WERI-Rb-1 (cell line): Measurements from ENCODE around the gene RBP3.

ENCODE experiments used
- DNase-seq: peaks from one replicate; pipeline ENCODE4 v3.0.0-alpha.2; 2020
- H3K27ac ChIP-seq: fragments of 250-450 bp; sonication (Bioruptor Pico); 2 replicates; pipeline ENCODE4 v1.5.1; 2020; ENCODE audit warnings: mild to moderate bottlenecking, moderate library complexity
- H3K27me3 ChIP-seq: fragments of 250-450 bp; sonication (Bioruptor Pico); 2 replicates; pipeline ENCODE4 v1.5.1; 2021; ENCODE audit warnings: mild to moderate bottlenecking, low read depth, moderate library complexity; ENCODE audit not compliant: insufficient read depth, severe bottlenecking
- H3K36me3 ChIP-seq: fragments of 250-450 bp; sonication (Bioruptor Pico); 2 replicates; pipeline ENCODE4 v1.5.1; 2020; ENCODE audit warnings: mild to moderate bottlenecking, moderate library complexity
- H3K4me3 ChIP-seq: 2 replicates; pipeline ENCODE4 v1.5.1; 2011; ENCODE audit warnings: low read depth, mild to moderate bottlenecking, control low read depth, low read length
- H3K9me3 ChIP-seq: fragments of 250-450 bp; sonication (Bioruptor Pico); 2 replicates; pipeline ENCODE4 v1.5.1; 2021; ENCODE audit warnings: mild to moderate bottlenecking, moderate library complexity; ENCODE audit not compliant: severe bottlenecking
- TF ChIP-seq, protein P1 (sequence below): IDR thresholded peaks from 2 replicates; pipeline ENCODE4 v1.5.1; 2011; ENCODE audit warnings: low read depth, mild to moderate bottlenecking, control low read depth, inconsistent platforms, low read length

Gene RBP3

DNA sequence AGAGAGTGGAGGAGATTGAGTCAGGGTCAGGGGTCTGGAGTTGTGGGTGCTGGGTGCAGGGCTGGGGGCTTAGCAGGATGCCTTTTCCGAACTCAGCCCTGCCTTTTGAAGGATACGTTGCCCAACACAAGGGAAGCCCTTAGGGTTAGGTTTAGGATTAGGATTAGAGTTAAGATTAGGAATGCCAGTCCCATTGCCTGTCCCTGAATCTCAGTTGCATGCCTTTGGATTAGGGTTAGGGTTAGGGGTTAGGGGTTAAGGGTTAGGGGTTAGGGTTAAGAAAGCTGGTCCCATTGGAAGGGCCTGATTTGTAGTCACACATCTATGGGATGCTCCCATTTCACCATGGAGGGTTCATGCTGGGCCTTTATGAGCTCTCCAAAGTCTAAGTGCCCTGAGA lies 56.8 kb downstream of the RBP3 start:
- Histone ChIP-seq H3K9me3 (no peaks in the 10 kb centered on the region), H3K36me3 (no peaks in the 10 kb centered on the region), H3K4me3 (no peak overlapping the region), H3K27ac (no peak overlapping the region), H3K27me3 (no peaks in the 10 kb centered on the region)
- no peak for DNase-seq
- TF ChIP-seq, protein P1, sequence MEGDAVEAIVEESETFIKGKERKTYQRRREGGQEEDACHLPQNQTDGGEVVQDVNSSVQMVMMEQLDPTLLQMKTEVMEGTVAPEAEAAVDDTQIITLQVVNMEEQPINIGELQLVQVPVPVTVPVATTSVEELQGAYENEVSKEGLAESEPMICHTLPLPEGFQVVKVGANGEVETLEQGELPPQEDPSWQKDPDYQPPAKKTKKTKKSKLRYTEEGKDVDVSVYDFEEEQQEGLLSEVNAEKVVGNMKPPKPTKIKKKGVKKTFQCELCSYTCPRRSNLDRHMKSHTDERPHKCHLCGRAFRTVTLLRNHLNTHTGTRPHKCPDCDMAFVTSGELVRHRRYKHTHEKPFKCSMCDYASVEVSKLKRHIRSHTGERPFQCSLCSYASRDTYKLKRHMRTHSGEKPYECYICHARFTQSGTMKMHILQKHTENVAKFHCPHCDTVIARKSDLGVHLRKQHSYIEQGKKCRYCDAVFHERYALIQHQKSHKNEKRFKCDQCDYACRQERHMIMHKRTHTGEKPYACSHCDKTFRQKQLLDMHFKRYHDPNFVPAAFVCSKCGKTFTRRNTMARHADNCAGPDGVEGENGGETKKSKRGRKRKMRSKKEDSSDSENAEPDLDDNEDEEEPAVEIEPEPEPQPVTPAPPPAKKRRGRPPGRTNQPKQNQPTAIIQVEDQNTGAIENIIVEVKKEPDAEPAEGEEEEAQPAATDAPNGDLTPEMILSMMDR = no peak

DNA sequence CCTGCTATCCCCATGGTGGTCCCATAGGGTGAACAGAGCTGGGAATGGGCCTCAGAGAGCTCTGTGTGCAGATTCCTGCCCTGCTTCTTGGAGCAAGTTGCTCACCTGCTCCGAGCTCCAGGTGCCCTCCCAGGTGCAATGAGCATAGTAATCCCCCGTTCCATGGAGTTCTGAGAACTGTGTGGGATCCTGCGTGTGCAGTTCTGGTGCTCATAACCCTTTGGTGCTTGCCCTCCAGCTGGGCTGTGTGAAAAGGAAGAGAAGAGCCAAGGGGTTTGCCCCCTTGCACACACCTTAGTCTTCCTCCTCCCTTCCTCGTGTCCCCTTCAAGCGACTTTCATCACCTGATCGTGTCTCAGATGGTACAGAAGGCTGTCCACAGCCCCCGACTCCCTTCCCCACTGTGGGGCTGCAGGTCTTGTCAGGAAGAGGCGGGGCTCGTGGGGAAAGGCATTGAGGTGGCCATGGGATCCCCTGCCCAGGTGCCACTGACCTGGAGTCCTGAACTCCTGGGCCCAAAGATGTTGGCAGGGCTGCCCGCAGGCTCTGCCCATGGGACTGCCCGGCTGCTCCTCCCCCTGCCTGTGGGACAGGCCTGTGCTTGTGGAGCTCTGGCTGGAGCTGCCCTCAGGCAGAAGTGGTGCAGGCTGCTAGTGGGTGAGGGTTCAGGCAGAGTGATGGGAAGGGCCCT lies 57.8 kb downstream of the RBP3 start:
- H3K27me3 ChIP-seq = no peaks in the 10 kb centered on the region
- no peak overlapping the region for H3K27ac ChIP-seq
- DNase-seq = no peak
- H3K4me3 ChIP-seq = no peak overlapping the region
- H3K36me3 ChIP-seq = no peaks in the 10 kb centered on the region
- TF ChIP-seq, protein P1 = no peak
- H3K9me3 ChIP-seq = no peaks in the 10 kb centered on the region

GRCh38 chr10:47406548-47406869 lies 58.3 kb downstream of the RBP3 start:
- Histone ChIP-seq H3K36me3 (no peaks in the 10 kb centered on the region), H3K27ac (no peak overlapping the region), H3K4me3 (no peak overlapping the region), H3K9me3 (no peaks in the 10 kb centered on the region), H3K27me3 (no peaks in the 10 kb centered on the region)
- TF ChIP-seq, protein P1 = no peak
- DNase-seq = no peak

- H3K9me3 ChIP-seq = no peaks in the 10 kb centered on the region
- TF ChIP-seq, protein P1 = no peak
- H3K27ac ChIP-seq = no peak overlapping the region
- H3K4me3 ChIP-seq = no peak overlapping the region
- H3K27me3 ChIP-seq = no peaks in the 10 kb centered on the region
- no peak for DNase-seq
- H3K36me3 ChIP-seq = no peaks in the 10 kb centered on the region
Observed at GRCh38 chr10:47406870-47407691, 58.9 kb downstream of the RBP3 start.
